ENCODE data around the gene AMBRA1. TPM values are rescaled to one million over a fixed set of nuclear protein-coding genes. Genes with fewer than 3 reads are reported as not detected.

The AMBRA1 gene
- total and polyA plus RNA-seq, 2 of the 8 experiments (the other 6 are each of a cell fraction or from before 2014, with no cell fraction given): 14.2 to 37.4 TPM

- no peak for TF ChIP-seq RAD21 (IDR thresholded peaks at IDR 0.05 in 1 of 2, conservative IDR thresholded peaks at IDR 0.05 in 1 of 2; ENCODE audit: low read depth in 2 of 2, low read length in 2 of 2)
Measured at GRCh38 chr11:46594374-46594700, 514 bp upstream of the AMBRA1 start (continued).

Measured in H1 (cell line).